Measurements from ENCODE around the gene CPVL.

CPVL gene

DNA sequence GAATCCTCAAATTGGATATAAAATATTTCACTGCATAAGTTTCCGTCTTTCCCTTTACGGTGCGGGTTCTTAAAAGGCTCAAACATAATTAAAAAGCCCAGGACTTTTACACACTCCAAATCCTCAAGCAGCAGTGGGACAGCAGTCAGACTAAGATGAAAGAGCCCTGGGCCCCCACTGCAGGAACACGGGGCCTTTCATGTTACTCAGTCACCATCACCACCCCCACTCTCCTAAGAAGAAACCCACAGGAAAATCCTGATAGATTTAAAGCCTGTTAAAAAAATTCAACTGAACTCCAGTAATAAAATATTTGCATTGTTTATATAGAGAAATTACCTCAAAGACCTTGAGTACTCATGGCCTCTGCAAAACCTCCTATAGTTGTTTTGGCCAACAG lies 114.2 kb downstream of the CPVL start:
- TF ChIP-seq YY1 (IDR thresholded peaks at IDR 0.05; ENCODE audit: insufficient read depth, insufficient read length): no peak
- TF ChIP-seq ZNF274 (IDR thresholded peaks at IDR 0.05; ENCODE audit: low read depth, low read length): no peak
- no peak for TF ChIP-seq SUZ12 (IDR thresholded peaks at IDR 0.05; ENCODE audit: extremely low read depth, insufficient read depth, insufficient read length)
- DNase-seq (ENCODE audit: low read depth, low spot score): no peak
- Histone ChIP-seq H3K36me3 (ENCODE audit: insufficient read depth, insufficient read length, low read length) (no peaks in the 10 kb centered on the region), H3K9me3 (ENCODE audit: insufficient read depth, low read length) (no peaks in the 10 kb centered on the region), H3K4me3 (ENCODE audit: insufficient read length, low read depth) (no peak overlapping the region), H3K4me1 (ENCODE audit: insufficient read depth, insufficient read length) (no peaks in the 10 kb centered on the region), H3K27me3 (ENCODE audit: insufficient read depth, insufficient read length) (no peaks in the 10 kb centered on the region), H3K9ac (ENCODE audit: insufficient read length, low read depth) (no peak overlapping the region)

DNA sequence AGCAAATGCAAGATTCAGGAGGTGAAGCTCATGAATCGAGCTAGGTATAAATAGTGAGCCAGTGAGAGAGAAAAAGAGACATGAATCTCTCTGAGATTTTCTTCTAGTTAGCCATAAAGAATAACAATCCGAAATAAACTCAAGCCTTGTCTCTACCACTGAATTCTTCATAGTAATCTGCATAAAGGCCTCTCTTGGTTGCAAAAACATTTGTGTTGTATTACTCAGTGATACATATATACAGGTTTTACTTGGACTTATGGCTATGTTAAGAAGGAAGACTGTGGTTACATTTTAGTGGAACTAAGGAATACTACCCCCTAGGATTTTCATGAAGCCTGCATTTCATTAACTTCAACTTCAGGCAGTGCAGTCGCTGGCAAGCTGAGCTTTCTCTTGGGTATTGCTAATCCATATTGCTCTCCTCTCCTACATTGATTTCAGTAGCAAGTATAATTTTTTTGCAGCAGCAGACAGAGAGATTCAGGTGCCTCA lies 115.5 kb downstream of the CPVL start:
- no peaks in the 10 kb centered on the region for H3K4me1 ChIP-seq (ENCODE audit: insufficient read depth, insufficient read length)
- TF ChIP-seq ZNF274 (IDR thresholded peaks at IDR 0.05; ENCODE audit: low read depth, low read length): no peak
- TF ChIP-seq SUZ12 (IDR thresholded peaks at IDR 0.05; ENCODE audit: extremely low read depth, insufficient read depth, insufficient read length): no peak
- no peak for TF ChIP-seq YY1 (IDR thresholded peaks at IDR 0.05; ENCODE audit: insufficient read depth, insufficient read length)
- peaks cover 8% of the 10 kb centered on the region; the same call in 1 of the 2 replicates for H3K9me3 ChIP-seq (ENCODE audit: insufficient read depth, low read length)
- no peaks in the 10 kb centered on the region for H3K36me3 ChIP-seq (ENCODE audit: insufficient read depth, insufficient read length, low read length)
- H3K4me3 ChIP-seq (ENCODE audit: insufficient read length, low read depth): no peak overlapping the region
- no peak overlapping the region for H3K9ac ChIP-seq (ENCODE audit: insufficient read length, low read depth)
- DNase-seq (ENCODE audit: low read depth, low spot score): no peak
- no peaks in the 10 kb centered on the region for H3K27me3 ChIP-seq (ENCODE audit: insufficient read depth, insufficient read length)

DNA sequence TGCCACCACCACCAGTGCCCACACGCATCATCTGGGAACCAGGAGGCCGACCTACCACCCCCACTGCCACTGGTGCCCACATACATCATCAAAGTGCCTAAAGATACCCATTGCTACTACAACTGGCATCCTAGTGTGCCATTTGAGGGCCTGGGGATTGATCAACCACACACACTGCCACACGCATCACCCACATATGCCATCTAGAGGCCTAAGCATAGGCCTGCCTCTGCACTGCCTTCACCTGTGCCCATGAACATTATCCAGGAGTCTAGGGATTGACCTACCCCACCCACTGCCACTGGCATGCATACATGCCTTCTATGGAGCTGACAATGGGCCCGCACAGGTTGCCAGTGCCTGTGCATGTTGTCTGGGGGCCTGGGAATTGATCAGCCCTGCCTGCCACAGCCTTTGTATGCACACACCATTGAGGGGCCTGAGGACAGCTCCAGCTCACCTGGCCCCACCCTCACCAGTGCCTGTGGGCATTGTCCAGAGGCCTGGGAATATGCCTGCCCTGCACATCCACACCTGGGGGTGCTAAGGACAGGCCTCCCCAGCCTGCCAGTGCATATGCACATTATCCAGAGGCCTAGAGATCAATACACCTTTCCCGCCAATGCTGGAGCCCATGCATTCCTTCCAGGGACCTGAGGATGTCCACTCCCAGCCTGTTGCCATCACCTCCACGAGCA lies 123.9 kb downstream of the CPVL start:
- Histone ChIP-seq H3K9me3 (ENCODE audit: insufficient read depth, low read length) (peaks cover 27% of the 10 kb centered on the region), H3K27me3 (ENCODE audit: insufficient read depth, insufficient read length) (no peaks in the 10 kb centered on the region), H3K36me3 (ENCODE audit: insufficient read depth, insufficient read length, low read length) (peaks cover 7% of the 10 kb centered on the region), H3K4me1 (ENCODE audit: insufficient read depth, insufficient read length) (no peaks in the 10 kb centered on the region), H3K9ac (ENCODE audit: insufficient read length, low read depth) (no peak overlapping the region), H3K4me3 (ENCODE audit: insufficient read length, low read depth) (no peak overlapping the region)
- no peak for TF ChIP-seq YY1 (IDR thresholded peaks at IDR 0.05; ENCODE audit: insufficient read depth, insufficient read length)
- no peak for TF ChIP-seq ZNF274 (IDR thresholded peaks at IDR 0.05; ENCODE audit: low read depth, low read length)
- no peak for TF ChIP-seq SUZ12 (IDR thresholded peaks at IDR 0.05; ENCODE audit: extremely low read depth, insufficient read depth, insufficient read length)
- DNase-seq (ENCODE audit: low read depth, low spot score): no peak

DNA sequence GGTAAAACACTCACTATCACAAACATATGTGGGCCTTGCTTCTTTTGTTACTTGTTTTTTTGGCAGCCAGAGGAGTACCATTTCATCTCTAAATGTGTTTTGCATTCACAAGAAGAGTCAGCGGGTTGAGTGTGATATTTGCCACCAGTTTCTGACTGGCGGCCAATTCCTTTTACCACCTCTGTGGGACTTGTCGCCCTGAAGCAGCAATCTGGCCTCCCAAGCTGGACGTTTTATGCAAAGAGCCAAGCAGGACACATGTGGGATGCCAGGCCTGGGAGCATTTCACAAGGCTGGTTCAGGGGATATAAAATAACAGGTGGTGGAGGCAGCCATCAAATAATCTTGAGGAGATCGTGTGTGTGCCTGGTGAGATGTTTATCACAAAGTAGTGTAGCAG lies 126.4 kb downstream of the CPVL start:
- TF ChIP-seq YY1 (IDR thresholded peaks at IDR 0.05; ENCODE audit: insufficient read depth, insufficient read length): no peak
- TF ChIP-seq SUZ12 (IDR thresholded peaks at IDR 0.05; ENCODE audit: extremely low read depth, insufficient read depth, insufficient read length): no peak
- TF ChIP-seq ZNF274 (IDR thresholded peaks at IDR 0.05; ENCODE audit: low read depth, low read length): no peak
- H3K27me3 ChIP-seq (ENCODE audit: insufficient read depth, insufficient read length): no peaks in the 10 kb centered on the region
- H3K9me3 ChIP-seq (ENCODE audit: insufficient read depth, low read length): peaks cover 15% of the 10 kb centered on the region
- no peak overlapping the region for H3K9ac ChIP-seq (ENCODE audit: insufficient read length, low read depth)
- H3K36me3 ChIP-seq (ENCODE audit: insufficient read depth, insufficient read length, low read length): peaks cover 7% of the 10 kb centered on the region
- no peak for DNase-seq (ENCODE audit: low read depth, low spot score)
- H3K4me1 ChIP-seq (ENCODE audit: insufficient read depth, insufficient read length): no peaks in the 10 kb centered on the region
- H3K4me3 ChIP-seq (ENCODE audit: insufficient read length, low read depth): no peak overlapping the region

DNA sequence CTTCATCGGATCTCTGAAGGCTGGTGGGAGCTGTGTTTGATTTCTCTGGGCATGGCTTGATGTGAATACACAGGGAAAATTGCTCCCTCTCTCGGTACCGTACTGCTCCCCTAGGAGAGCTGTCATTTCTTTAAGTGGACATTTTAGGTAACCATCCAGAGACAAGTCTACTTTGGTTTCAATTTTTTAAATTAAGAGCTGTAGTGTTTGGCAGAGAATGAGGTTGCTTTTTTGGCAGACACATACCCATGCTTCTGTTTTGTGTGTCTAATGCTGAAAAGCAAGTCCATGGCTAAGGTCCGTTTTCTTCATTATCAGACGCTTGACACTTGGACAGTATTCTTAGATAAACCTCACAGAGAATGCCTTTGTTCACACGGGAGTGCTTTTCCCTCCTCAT lies 127.0 kb downstream of the CPVL start:
- H3K4me1 ChIP-seq (ENCODE audit: insufficient read depth, insufficient read length): no peaks in the 10 kb centered on the region
- no peaks in the 10 kb centered on the region for H3K27me3 ChIP-seq (ENCODE audit: insufficient read depth, insufficient read length)
- DNase-seq (ENCODE audit: low read depth, low spot score): no peak
- H3K36me3 ChIP-seq (ENCODE audit: insufficient read depth, insufficient read length, low read length): peaks cover 7% of the 10 kb centered on the region
- H3K4me3 ChIP-seq (ENCODE audit: insufficient read length, low read depth): no peak overlapping the region
- no peak overlapping the region for H3K9ac ChIP-seq (ENCODE audit: insufficient read length, low read depth)
- H3K9me3 ChIP-seq (ENCODE audit: insufficient read depth, low read length): peaks cover 10% of the 10 kb centered on the region
- TF ChIP-seq SUZ12 (IDR thresholded peaks at IDR 0.05; ENCODE audit: extremely low read depth, insufficient read depth, insufficient read length) (no peak), ZNF274 (IDR thresholded peaks at IDR 0.05; ENCODE audit: low read depth, low read length) (no peak), YY1 (IDR thresholded peaks at IDR 0.05; ENCODE audit: insufficient read depth, insufficient read length) (no peak)

DNA sequence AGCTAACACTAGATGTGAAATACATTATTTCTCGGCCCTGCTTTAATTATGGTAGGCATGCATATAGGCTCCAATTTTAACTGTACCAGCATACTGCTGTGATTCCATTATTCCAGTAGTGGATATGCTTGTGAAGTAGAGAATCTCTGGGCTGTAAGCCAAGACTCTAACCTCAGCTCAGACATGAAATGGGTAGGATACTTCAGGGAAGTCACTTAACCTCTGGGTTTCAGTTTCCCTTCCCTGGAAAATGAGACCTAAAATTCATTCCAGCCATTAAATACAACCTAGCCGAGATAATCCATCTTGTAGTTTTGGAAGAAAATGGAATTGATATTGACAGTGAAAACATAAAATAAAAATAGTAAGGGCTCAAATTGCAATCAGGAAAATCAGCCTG lies 128.6 kb downstream of the CPVL start:
- TF ChIP-seq ZNF274 (IDR thresholded peaks at IDR 0.05; ENCODE audit: low read depth, low read length): no peak
- no peak for TF ChIP-seq SUZ12 (IDR thresholded peaks at IDR 0.05; ENCODE audit: extremely low read depth, insufficient read depth, insufficient read length)
- TF ChIP-seq YY1 (IDR thresholded peaks at IDR 0.05; ENCODE audit: insufficient read depth, insufficient read length): no peak
- no peak for DNase-seq (ENCODE audit: low read depth, low spot score)
- H3K4me3 ChIP-seq (ENCODE audit: insufficient read length, low read depth): no peak overlapping the region
- no peaks in the 10 kb centered on the region; the same call in 1 of the 2 replicates for H3K9me3 ChIP-seq (ENCODE audit: insufficient read depth, low read length)
- no peak overlapping the region for H3K9ac ChIP-seq (ENCODE audit: insufficient read length, low read depth)
- peaks cover 6% of the 10 kb centered on the region for H3K36me3 ChIP-seq (ENCODE audit: insufficient read depth, insufficient read length, low read length)
- no peaks in the 10 kb centered on the region for H3K4me1 ChIP-seq (ENCODE audit: insufficient read depth, insufficient read length)
- H3K27me3 ChIP-seq (ENCODE audit: insufficient read depth, insufficient read length): no peaks in the 10 kb centered on the region

DNA sequence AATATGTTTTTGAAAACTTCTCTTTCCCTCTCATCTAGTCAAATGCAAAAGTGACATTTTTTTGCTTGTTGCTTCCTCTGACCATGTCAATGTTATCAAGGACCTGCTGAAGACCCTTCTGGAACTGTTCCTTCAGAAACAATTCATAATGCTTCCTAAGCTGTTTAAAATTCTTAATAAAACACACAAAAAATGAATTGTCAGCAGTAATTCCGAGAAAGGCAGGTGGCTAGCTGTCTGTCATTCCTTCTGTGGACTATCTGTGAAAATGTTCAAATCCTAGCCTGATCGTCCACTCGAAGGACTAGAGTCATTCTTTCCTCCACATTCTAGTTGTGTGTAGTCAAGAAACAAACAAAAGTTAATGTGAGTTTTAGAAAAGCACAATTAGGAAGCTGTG lies 131.6 kb downstream of the CPVL start:
- H3K4me3 ChIP-seq (ENCODE audit: insufficient read length, low read depth): no peak overlapping the region
- H3K36me3 ChIP-seq (ENCODE audit: insufficient read depth, insufficient read length, low read length): no peaks in the 10 kb centered on the region
- no peaks in the 10 kb centered on the region for H3K27me3 ChIP-seq (ENCODE audit: insufficient read depth, insufficient read length)
- H3K9me3 ChIP-seq (ENCODE audit: insufficient read depth, low read length): no peaks in the 10 kb centered on the region
- H3K9ac ChIP-seq (ENCODE audit: insufficient read length, low read depth): no peak overlapping the region
- no peak for TF ChIP-seq SUZ12 (IDR thresholded peaks at IDR 0.05; ENCODE audit: extremely low read depth, insufficient read depth, insufficient read length)
- TF ChIP-seq YY1 (IDR thresholded peaks at IDR 0.05; ENCODE audit: insufficient read depth, insufficient read length): no peak
- no peak for TF ChIP-seq ZNF274 (IDR thresholded peaks at IDR 0.05; ENCODE audit: low read depth, low read length)
- no peaks in the 10 kb centered on the region for H3K4me1 ChIP-seq (ENCODE audit: insufficient read depth, insufficient read length)
- DNase-seq (ENCODE audit: low read depth, low spot score): no peak
